Measurements from ENCODE around the gene GALK2.
"Not testable (repeated sequence)": the region's sequence is repeated elsewhere in the genome, so short reads cannot be mapped to it uniquely, and the experiment has no call there.

GALK2 gene

GRCh38 chr15:49168016-49168415 lies 2.0 kb upstream of the GALK2 start:
- DNase-seq = no peak

GRCh38 chr15:49171790-49172189 lies 1.7 kb downstream of the GALK2 start:
- DNase-seq = no peak

- no peak for DNase-seq
Measured at GRCh38 chr15:49174902-49175301, 4.9 kb downstream of the GALK2 start.

DNA sequence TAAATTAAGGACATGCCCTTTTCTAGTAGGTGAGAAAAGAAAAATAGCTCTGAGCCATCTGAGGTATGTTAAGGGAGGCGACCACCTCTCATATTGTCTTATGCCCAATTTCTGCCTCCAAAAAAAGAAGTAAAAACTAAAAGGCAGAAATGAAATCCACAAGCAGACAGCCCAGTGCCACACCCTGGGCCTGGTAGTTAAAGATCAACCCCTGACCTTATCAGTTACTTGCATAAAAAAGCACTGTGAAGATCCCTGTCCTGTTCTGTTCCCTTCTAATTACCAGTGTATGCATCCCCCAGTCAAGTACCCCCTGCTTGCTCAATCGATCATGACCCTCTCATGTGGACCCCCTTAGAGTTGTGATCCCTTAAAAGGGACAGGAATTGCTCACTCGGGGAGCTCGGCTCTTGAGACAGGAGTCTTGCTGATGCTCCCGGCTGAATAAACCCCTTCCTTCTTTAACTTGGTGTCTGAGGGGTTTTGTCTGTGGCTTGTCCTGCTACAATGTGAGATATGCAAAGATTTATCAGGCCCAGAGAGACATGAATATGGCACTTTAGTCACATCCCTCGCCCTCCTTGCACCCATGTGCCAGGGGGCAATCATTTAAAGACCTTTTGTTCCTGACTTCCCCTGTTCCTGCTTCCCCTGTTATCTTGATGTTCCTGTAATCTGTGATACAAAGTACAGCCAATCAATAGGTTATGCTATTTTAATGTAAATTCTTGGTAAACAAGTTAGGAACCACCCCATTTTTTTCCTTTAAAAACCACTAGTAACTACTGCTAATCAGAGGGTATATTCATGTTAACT lies 5.7 kb downstream of the GALK2 start:
- DNase-seq = not testable (repeated sequence)

DNA sequence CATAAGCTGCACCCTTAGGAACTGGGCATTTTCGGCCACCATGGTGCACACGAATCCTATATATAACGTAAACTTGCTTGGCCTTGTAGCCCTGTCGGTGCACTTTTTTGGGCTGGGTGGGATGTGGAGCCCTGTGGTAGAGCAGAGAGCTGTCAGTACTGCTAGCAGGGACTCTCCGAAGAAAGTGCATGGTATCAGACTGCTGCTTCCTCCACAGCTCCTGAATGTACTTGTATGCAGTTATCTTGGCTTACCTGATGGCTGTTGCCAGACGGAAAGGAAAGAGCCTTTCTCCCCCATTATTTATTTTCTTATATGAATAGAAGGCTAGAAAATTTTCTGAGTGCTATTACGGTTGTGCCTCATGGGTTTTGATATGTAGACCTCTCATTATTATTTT lies 8.4 kb downstream of the GALK2 start:
- no peak for DNase-seq

DNA sequence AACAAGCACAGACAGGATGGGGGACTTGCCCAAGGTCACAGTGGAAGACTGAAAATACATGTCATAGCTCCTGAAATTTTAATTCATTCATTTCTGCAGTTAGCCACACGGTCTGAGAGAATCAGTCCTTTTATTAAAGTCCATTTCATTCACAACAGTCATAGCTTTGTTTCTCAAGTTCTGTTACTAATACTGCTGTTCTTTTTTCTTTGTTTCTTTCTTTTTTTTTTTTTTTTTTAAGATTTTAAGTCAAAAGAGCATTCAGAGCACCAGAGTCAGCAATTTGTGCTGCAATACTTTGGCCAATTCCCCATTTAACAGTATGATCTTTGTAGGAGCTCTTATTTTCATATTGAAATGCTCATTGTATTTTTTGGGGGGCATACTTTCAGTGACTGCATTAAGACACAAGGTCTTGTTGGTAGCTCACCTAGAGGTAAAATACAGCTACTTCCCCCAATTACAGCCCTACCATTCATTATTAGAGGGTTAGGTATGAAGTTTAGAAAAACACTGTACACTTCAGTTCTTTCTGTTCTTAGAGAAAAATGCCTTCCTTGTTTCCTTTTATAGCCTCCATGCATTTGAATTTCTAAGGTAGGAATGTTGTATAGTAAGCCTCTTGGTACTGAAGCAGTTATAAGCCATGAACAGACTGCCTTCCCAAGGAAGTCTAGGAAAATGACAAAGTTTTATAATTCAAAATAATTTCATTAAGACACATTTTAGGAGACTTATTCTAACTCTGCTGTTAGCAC lies 9.6 kb downstream of the GALK2 start:
- DNase-seq = no peak

DNA sequence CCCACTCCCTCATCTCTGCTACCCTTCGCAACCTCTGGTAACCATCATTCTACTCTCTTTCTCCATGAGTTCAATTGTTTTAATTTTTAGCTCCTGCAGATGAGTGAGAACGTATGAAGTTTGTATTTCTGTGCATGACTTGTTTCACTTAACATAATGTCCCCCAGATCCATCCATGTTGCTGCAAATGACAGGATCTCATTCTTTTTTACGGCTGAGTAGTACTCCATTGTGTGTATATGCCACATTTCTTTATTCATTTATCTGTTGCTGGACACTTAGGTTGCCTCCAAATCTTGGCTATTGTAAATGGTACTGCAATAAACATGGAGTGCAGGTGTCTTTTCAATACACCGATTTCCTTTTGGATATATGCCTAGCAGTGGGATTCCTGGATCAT lies 12.1 kb downstream of the GALK2 start:
- DNase-seq = no peak

- DNase-seq = not testable (repeated sequence)
Measured at GRCh38 chr15:49183741-49184140, 13.7 kb downstream of the GALK2 start.

GRCh38 chr15:49185473-49185872 lies 15.4 kb downstream of the GALK2 start:
- no peak for DNase-seq

DNA sequence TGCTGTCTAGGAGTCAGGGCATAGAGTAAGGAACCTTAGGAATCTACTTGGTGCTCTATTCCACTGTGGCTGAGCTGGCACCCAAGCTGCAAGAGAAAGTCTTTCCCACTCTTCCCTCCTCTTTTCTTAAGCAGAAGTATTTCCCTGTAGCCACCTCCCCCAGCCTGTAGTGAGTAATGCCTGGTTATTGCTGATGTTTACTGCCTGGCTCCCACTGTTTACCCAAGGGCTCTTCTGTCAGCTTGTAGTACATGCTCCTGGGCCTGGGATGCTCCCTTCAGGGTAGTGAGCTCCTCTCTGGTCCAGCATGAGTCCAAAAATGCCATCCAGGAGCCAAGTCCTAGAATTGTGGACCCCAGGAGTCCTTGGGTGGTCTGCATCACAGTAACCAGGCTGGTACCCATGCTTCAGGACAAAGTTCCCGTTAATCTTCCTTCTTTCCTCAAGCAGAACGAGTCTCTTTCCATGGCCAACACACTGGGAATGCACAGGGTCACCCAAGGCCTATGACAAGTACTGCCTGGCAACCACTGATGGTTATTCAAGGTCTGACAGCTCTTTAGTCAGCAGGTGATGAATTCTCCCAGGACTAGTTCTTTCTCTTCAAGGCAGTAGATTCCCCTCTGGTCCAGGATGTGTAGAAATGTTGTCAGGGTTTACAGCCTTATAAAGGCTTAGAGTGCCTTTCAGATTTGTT lies 17.6 kb downstream of the GALK2 start:
- no peak for DNase-seq

- no peak for DNase-seq
Measured at GRCh38 chr15:49188933-49189332, 18.9 kb downstream of the GALK2 start.

DNA sequence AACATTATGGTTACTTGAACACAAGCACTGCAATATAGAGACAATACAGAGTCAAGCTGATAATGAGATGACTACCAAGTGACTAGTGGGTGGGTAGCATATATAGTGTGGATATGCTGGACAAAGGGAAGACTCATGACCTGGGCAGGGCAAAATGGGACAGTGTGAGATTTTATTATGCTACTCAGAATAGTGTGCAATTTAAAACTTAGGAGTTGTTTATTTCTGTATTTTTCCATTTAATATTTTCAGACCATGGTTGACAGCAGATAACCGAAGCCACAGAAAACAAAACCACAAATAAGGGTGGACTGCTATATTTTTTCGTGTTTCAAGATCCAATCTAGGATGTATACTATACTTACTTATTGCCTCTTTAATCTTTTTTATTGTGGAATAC lies 19.6 kb downstream of the GALK2 start:
- DNase-seq = no peak

GRCh38 chr15:49190586-49190985 lies 20.5 kb downstream of the GALK2 start:
- no peak for DNase-seq

GRCh38 chr15:49191892-49192291 lies 21.8 kb downstream of the GALK2 start:
- no peak for DNase-seq

- DNase-seq = no peak
Measured at GRCh38 chr15:49196856-49197255, 26.8 kb downstream of the GALK2 start.

- no peak for DNase-seq
Measured at GRCh38 chr15:49199666-49200065, 29.6 kb downstream of the GALK2 start.

GRCh38 chr15:49200347-49200746 lies 30.3 kb downstream of the GALK2 start:
- DNase-seq = no peak

GRCh38 chr15:49208102-49208501 lies 38.1 kb downstream of the GALK2 start:
- DNase-seq = not testable (repeated sequence)

DNA sequence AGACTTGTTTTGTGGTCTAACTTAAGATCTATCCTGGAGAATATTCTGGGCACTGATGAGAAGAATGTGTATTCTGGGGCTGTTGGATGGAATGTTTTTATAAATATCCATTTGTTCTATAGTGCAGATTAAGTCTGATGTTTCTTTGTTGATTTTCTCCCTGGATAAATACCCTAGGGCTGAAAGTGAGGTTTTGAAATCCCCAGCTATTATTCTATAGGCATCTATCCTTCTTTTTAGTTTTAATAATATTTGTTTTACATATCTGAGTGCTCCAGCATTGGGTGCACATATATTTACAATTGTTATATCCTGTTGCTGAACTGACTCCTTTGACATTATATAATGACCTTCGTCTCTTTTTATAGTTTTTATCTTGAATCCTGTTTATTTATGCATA lies 42.9 kb downstream of the GALK2 start:
- no peak for DNase-seq

DNA sequence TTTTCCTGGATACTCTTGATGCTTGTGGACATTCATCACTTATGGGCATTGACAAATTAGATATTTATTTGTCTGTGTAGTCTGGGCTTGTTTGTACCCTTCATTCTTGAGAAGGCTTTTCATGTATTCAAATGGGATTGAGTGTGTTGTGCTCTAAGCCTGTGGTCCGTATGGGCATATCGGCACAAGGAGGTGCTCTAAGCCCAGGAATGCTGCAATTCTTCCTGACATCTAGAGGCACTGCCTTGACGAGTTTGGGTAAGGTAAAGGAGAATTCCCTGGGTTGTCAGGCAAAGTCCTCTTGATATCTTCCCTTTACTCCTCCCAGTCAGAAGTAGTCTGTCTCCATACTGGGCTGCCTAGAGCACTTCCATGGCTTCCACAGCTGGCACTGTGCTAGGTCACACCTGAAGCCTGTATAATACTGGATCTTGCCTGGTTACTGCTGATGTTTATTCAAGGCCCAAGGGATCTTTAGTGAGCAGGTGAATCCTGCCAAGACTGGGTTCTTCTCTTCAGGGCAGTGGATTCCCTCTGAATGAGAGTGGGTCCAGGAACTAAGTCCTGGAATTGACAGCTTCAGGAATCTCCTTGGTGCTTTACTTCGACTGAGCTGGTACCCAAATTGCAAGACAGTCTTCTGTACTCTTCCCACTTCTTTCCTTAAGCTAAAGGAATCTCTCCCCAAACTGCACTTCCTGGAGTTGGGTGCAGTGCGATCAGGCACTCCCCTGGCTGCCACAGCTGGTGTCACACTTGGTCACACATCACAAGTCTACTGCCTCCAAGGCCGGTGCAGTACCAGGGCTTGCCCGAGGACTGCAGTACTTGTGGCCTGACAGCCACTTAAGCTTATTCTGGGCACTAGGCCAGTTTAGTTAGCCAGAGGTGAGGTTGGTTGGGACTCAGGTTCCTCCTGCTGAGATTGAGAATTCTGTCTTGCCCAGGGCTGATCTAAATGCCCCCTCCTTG lies 46.0 kb downstream of the GALK2 start:
- DNase-seq = no peak

DNA sequence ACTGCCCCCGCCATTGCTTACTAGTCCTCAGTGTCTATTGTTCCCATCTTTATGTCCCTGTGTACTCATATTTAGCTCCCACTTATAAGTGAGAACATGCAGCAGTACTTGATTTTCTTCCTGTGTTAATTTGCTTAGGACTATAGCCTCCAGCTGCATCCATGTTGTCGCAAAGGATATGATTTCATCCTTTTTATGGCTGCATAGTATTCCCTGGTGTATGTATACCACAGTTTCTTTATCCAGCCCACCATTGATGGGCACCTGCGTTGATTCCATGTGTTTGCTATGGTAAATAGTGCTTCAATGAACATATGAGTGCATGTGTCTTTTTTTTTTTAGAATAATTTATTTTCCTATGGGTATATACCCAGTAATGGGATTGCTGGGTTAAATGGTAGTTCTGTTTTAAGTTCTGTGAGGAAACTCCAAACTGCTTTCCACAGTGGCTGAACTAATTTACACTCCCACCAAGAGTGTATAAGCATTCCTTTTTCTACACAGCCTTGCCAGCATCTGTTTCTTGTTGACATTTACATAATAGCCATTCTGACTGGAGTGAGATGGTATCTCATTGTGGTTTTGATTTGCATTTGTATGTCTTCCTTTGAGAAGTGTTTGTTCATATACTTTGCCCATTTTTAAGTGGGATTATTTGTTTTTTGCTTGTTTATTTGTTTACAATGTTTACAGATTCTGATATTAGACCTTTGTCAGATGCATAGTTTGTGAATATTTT lies 53.7 kb downstream of the GALK2 start:
- DNase-seq = no peak
